ENCODE measurements around the gene AUTS2.

AUTS2 gene

DNA sequence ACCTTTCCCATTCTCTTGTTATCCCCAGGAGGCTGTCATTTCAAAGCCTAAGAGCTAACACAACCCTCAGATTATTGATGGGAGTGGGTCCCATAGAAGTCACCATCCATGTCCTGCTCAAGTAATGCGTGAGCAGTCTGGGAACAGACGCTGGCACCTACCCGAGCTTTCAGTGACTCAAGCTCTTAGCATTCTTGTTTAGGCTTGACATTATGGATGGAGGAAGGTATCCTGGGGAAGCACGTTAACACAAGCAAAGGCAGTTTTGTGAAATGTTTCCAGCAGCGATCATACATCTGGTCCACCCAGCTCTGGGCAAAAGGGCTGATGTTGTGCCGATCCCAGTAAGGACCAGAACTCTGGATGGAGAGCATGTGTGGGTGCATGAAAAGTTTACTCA is 30.0 kb upstream of the AUTS2 start:
- TF ChIP-seq, protein P1, sequence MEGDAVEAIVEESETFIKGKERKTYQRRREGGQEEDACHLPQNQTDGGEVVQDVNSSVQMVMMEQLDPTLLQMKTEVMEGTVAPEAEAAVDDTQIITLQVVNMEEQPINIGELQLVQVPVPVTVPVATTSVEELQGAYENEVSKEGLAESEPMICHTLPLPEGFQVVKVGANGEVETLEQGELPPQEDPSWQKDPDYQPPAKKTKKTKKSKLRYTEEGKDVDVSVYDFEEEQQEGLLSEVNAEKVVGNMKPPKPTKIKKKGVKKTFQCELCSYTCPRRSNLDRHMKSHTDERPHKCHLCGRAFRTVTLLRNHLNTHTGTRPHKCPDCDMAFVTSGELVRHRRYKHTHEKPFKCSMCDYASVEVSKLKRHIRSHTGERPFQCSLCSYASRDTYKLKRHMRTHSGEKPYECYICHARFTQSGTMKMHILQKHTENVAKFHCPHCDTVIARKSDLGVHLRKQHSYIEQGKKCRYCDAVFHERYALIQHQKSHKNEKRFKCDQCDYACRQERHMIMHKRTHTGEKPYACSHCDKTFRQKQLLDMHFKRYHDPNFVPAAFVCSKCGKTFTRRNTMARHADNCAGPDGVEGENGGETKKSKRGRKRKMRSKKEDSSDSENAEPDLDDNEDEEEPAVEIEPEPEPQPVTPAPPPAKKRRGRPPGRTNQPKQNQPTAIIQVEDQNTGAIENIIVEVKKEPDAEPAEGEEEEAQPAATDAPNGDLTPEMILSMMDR (IDR thresholded peaks at IDR 0.05; ENCODE audit: borderline replicate concordance, insufficient read depth, low read depth, low read length) = no peak
- no peak overlapping the region for H3K4me3 ChIP-seq (ENCODE audit: low read depth, low read length)

DNA sequence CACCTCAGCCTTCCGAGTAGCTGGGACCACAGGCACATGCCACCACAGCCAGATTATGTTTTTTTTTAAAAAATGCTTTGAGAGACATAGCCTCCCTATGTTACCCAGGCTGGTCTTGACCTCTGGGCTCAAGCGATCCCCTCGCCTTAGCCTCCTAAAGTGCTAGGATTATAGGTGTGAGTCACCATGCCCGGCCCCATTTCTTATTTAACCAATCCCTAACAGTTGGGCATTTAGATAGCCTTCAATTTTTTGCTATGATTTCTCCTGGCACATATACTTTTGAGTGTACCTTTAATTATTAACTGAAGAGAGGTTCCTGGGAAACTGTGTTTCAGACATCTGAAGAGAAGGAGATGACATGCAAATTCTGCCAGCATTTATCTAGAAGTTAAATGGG is 22.6 kb upstream of the AUTS2 start:
- H3K4me3 ChIP-seq (ENCODE audit: low read depth, low read length) = no peak overlapping the region
- TF ChIP-seq, protein P1 (IDR thresholded peaks at IDR 0.05; ENCODE audit: borderline replicate concordance, insufficient read depth, low read depth, low read length) = no peak

GRCh38 chr7:69577221-69577620 is 21.1 kb upstream of the AUTS2 start:
- H3K4me3 ChIP-seq (ENCODE audit: low read depth, low read length) = no peak overlapping the region
- TF ChIP-seq, protein P1 (IDR thresholded peaks at IDR 0.05; ENCODE audit: borderline replicate concordance, insufficient read depth, low read depth, low read length) = no peak

DNA sequence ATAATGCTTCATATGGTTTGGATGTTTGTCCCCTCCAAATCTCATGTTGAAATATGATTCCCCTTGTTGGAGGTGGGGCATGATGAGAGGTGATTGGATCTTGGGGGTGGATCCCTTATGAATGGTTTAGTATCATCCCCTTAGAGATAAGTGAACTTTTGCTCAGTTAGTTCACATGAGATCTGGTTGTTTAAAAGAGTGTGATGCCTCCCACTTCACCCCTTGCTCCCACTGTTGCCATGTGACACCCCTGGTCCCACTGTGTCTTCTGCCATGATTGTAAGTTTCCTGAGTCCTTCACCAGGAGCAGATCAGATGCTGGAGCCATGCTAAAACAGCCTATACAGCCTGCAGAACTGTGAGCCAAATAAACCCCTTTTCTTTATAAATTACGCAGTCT is 13.1 kb upstream of the AUTS2 start:
- no peak overlapping the region for H3K4me3 ChIP-seq (ENCODE audit: low read depth, low read length)
- TF ChIP-seq, protein P1 (IDR thresholded peaks at IDR 0.05; ENCODE audit: borderline replicate concordance, insufficient read depth, low read depth, low read length) = no peak

GRCh38 chr7:69586321-69586720 is 12.0 kb upstream of the AUTS2 start:
- TF ChIP-seq, protein P1 (IDR thresholded peaks at IDR 0.05; ENCODE audit: borderline replicate concordance, insufficient read depth, low read depth, low read length) = no peak
- no peak overlapping the region for H3K4me3 ChIP-seq (ENCODE audit: low read depth, low read length)

DNA sequence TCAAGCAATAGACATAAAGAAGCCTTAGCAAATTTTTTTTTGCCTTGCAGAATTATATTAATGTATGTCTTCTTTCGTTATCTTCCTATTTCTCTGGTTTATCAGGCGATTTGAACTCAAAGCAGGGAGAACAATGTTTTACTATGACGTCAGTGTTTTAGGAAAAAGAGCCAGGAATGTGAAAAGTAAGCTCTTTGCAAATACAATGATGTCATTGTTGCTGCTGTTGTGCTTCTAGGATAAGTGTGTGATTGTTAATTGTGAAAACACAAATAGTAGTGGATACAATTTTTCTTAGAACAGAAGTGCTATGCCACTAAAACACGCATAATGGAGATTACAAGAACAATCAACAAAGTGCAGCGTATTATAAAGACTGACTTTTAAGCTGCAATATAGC is 9.5 kb upstream of the AUTS2 start:
- no peak overlapping the region for H3K4me3 ChIP-seq (ENCODE audit: low read depth, low read length)
- TF ChIP-seq, protein P1 (IDR thresholded peaks at IDR 0.05; ENCODE audit: borderline replicate concordance, insufficient read depth, low read depth, low read length) = no peak

DNA sequence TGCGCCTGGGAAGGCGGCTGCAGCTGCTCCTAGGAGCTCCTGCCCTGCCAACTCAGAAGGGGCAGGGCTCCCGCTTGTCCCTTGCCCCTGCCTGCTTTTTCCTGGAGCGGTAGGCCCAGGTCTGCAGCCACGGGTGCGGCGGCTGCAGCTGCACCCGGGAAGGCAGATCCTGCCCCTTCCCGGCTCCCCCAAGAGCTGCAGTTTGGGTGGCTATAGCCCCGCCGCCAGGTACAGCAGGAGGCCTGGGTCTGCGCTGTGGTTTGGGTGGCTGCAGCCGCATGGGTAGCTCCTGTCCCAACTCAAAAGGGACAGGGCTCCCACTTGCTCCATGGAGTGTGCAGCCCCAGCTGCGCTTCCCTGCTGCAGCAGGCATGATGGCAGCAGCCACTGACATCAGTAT is 6.5 kb upstream of the AUTS2 start:
- TF ChIP-seq, protein P1 (IDR thresholded peaks at IDR 0.05; ENCODE audit: borderline replicate concordance, insufficient read depth, low read depth, low read length) = no peak
- no peak overlapping the region for H3K4me3 ChIP-seq (ENCODE audit: low read depth, low read length)

Data from GM12875 (cell line).